NT2/D1 (cell line): ENCODE measurements around the gene UBE2J1.

Experiments used
- DNase-seq: peaks from one replicate; pipeline ENCODE4 v3.0.0-alpha.2; 2011; ENCODE audit warnings: low read depth, low spot score
- H3K27me3 ChIP-seq: 2 replicates; pipeline ENCODE4 v1.6.0; 2011; ENCODE audit warnings: mild to moderate bottlenecking; ENCODE audit not compliant: insufficient read length, insufficient read depth
- H3K36me3 ChIP-seq: 2 replicates; pipeline ENCODE4 v1.6.1; 2011; ENCODE audit warnings: mild to moderate bottlenecking, low read length, mixed read lengths; ENCODE audit not compliant: insufficient read depth, insufficient read length
- H3K4me1 ChIP-seq: 2 replicates; pipeline ENCODE4 v1.5.1; 2011; ENCODE audit not compliant: insufficient read depth, insufficient read length
- H3K4me3 ChIP-seq: 2 replicates; pipeline ENCODE4 v1.5.1; 2011; ENCODE audit warnings: low read depth; ENCODE audit not compliant: insufficient read length
- H3K9ac ChIP-seq: 2 replicates; pipeline ENCODE4 v1.6.0; 2011; ENCODE audit warnings: low read depth; ENCODE audit not compliant: insufficient read length
- H3K9me3 ChIP-seq: 2 replicates; pipeline ENCODE4 v1.5.1; 2011; ENCODE audit warnings: mild to moderate bottlenecking, low read length; ENCODE audit not compliant: insufficient read depth
- SUZ12 ChIP-seq: IDR thresholded peaks from 2 replicates; pipeline ENCODE4 v1.6.1; 2011; ENCODE audit not compliant: insufficient read length, insufficient read depth; ENCODE audit errors: extremely low read depth
- YY1 ChIP-seq: IDR thresholded peaks from 2 replicates; pipeline ENCODE4 v1.6.1; 2011; ENCODE audit not compliant: insufficient read length, insufficient read depth
- ZNF274 ChIP-seq: IDR thresholded peaks from 2 replicates; pipeline ENCODE4 v1.6.1; 2011; ENCODE audit warnings: mild to moderate bottlenecking, low read depth, low read length

Gene UBE2J1

GRCh38 chr6:89378628-89379027 lies 26.1 kb upstream of the UBE2J1 start:
- no peak for DNase-seq
- H3K4me1 ChIP-seq: no peaks in the 10 kb centered on the region
- no peaks in the 10 kb centered on the region for H3K36me3 ChIP-seq
- TF ChIP-seq ZNF274: no peak
- no peak for TF ChIP-seq SUZ12
- no peak for TF ChIP-seq YY1
- no peak overlapping the region for H3K4me3 ChIP-seq
- no peaks in the 10 kb centered on the region for H3K9me3 ChIP-seq
- H3K9ac ChIP-seq: no peak overlapping the region
- H3K27me3 ChIP-seq: no peaks in the 10 kb centered on the region

- H3K4me3 ChIP-seq: no peak overlapping the region
- H3K9me3 ChIP-seq: no peaks in the 10 kb centered on the region
- H3K36me3 ChIP-seq: no peaks in the 10 kb centered on the region
Measured at GRCh38 chr6:89375427-89376267, 23.1 kb upstream of the UBE2J1 start.

GRCh38 chr6:89372506-89372901 lies 20.0 kb upstream of the UBE2J1 start:
- H3K9ac ChIP-seq: no peak overlapping the region
- TF ChIP-seq YY1: no peak
- no peak for TF ChIP-seq ZNF274
- no peak for TF ChIP-seq SUZ12
- no peaks in the 10 kb centered on the region for H3K4me1 ChIP-seq
- H3K4me3 ChIP-seq: no peak overlapping the region
- no peaks in the 10 kb centered on the region for H3K9me3 ChIP-seq
- H3K36me3 ChIP-seq: no peaks in the 10 kb centered on the region
- DNase-seq: no peak
- no peaks in the 10 kb centered on the region for H3K27me3 ChIP-seq

More at GRCh38 chr6:89375427-89376267, 23.1 kb upstream of the UBE2J1 start:
- TF ChIP-seq SUZ12 (no peak), YY1 (no peak), ZNF274 (no peak)
- no peak overlapping the region for H3K9ac ChIP-seq
- peak; percentile 66 for DNase-seq
- H3K27me3 ChIP-seq: no peaks in the 10 kb centered on the region
- no peaks in the 10 kb centered on the region for H3K4me1 ChIP-seq

GRCh38 chr6:89371849-89372505 lies 19.5 kb upstream of the UBE2J1 start:
- no peaks in the 10 kb centered on the region for H3K9me3 ChIP-seq
- TF ChIP-seq YY1 (no peak), SUZ12 (no peak), ZNF274 (no peak)
- no peak overlapping the region for H3K4me3 ChIP-seq
- H3K4me1 ChIP-seq: no peaks in the 10 kb centered on the region
- no peak overlapping the region for H3K9ac ChIP-seq
- H3K36me3 ChIP-seq: no peaks in the 10 kb centered on the region
- H3K27me3 ChIP-seq: no peaks in the 10 kb centered on the region
- DNase-seq: no peak

GRCh38 chr6:89368999-89369398 lies 16.5 kb upstream of the UBE2J1 start:
- H3K4me1 ChIP-seq: no peaks in the 10 kb centered on the region
- H3K27me3 ChIP-seq: no peaks in the 10 kb centered on the region
- H3K4me3 ChIP-seq: no peak overlapping the region
- H3K36me3 ChIP-seq: no peaks in the 10 kb centered on the region
- TF ChIP-seq YY1: no peak
- no peak for TF ChIP-seq SUZ12
- TF ChIP-seq ZNF274: no peak
- no peak for DNase-seq
- no peak overlapping the region for H3K9ac ChIP-seq
- H3K9me3 ChIP-seq: no peaks in the 10 kb centered on the region

- Histone ChIP-seq H3K9ac (no peak overlapping the region), H3K27me3 (no peaks in the 10 kb centered on the region), H3K4me3 (no peak overlapping the region), H3K36me3 (no peaks in the 10 kb centered on the region), H3K9me3 (no peaks in the 10 kb centered on the region), H3K4me1 (no peaks in the 10 kb centered on the region)
- no peak for DNase-seq
- TF ChIP-seq YY1: no peak
- TF ChIP-seq SUZ12: no peak
- TF ChIP-seq ZNF274: no peak
Measured at GRCh38 chr6:89368107-89368506, 15.6 kb upstream of the UBE2J1 start.

- H3K4me1 ChIP-seq: no peaks in the 10 kb centered on the region
- no peak overlapping the region for H3K9ac ChIP-seq
- H3K9me3 ChIP-seq: no peaks in the 10 kb centered on the region
- TF ChIP-seq SUZ12 (no peak), YY1 (no peak), ZNF274 (no peak)
- no peaks in the 10 kb centered on the region for H3K36me3 ChIP-seq
- DNase-seq: no peak
- no peak overlapping the region for H3K4me3 ChIP-seq
- H3K27me3 ChIP-seq: no peaks in the 10 kb centered on the region
Measured at GRCh38 chr6:89364586-89364985, 12.1 kb upstream of the UBE2J1 start.
